DMS53 (cell line): ENCODE data around the gene CRK.
"Not testable (repeated sequence)": the region's sequence is repeated elsewhere in the genome, so short reads cannot be mapped to it uniquely, and the experiment has no call there.

Experiments
- DNase-seq: peaks from one replicate; lab custom pipeline; 2025; lab: John Stamatoyannopoulos, UW

Gene CRK

DNA sequence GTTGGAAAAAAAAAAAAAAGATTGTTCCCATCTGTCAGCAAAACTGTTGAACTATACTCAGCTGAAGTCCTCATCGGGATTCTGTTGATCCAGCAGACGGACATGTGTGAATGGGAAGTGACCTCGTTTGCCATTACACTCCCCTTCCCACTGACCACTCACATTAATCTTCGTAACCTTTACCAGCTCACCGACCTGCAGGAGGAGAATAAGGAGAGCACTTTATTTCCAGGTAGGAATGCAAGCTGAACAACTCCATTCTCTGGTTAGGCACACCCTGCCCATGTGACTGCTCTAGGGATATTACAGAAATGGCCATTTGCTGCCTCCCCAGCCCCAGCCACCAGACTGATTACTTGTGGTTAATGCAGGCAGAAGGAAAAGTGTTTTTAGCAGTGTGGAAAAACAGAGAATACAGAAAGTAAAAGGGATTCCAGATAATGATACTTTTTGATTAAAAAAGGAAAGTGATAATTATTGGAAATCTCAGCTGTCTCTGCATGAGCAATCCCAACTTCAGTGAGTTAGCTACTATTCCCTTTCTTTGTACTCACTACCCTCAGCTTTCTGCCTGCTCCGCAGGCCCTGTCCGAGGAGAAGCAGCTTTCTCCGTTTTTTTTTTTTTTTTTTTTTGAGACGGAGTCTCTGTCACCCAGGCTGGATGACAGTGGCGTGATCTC lies 32.4 kb downstream of the CRK start:
- no peak for DNase-seq

GRCh38 chr17:1422885-1423284 lies 33.1 kb downstream of the CRK start:
- DNase-seq, result no peak

- no peak for DNase-seq
Observed at GRCh38 chr17:1421470-1421869, 34.6 kb downstream of the CRK start.

- no peak for DNase-seq
Observed at GRCh38 chr17:1420981-1421380, 35.1 kb downstream of the CRK start.

DNA sequence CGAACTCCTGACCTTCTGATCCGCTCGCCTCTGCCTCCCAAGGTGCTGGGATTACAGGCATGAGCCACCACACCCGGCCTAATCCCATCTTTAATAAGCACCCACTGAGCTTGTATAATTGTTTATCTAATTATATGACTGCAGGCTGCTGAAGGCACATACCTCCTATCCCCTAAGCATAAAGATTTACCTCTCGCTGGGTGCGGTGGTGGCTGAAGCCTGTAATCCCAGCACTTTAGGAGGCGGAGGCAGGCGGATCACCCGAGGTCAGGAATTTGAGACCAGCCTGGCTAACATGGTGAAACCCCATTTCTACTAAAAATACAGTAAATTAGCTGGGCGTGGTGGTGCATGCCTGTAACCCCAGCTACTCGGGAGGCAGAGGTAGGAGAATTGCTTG lies 35.9 kb downstream of the CRK start:
- no peak for DNase-seq

DNA sequence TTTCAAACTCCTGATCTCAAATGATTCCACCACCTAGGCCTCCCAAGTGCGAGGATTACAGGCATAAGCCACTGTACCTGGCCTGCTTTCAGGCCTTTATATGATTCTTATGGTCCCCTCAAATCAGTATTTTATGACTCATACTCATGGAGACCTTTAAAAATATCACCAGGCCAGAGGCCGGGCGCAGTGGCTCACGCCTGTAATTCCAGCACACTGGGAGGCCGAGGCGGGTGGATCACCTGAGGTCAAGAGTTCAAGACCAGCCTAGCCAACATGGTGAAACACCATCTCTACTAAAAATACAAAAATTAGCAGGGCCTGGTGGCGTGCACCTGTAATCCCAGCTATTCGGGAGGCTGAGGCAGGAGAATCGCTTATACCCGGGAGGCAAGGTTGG lies 37.6 kb downstream of the CRK start:
- not testable (repeated sequence) for DNase-seq

GRCh38 chr17:1416414-1416813 lies 39.6 kb downstream of the CRK start:
- no peak for DNase-seq

GRCh38 chr17:1414634-1415033 lies 41.4 kb downstream of the CRK start:
- DNase-seq, result no peak

- DNase-seq, result no peak
Observed at GRCh38 chr17:1414001-1414574, 41.9 kb downstream of the CRK start.

GRCh38 chr17:1413281-1413791 lies 42.7 kb downstream of the CRK start:
- DNase-seq, result peak; percentile 73

DNA sequence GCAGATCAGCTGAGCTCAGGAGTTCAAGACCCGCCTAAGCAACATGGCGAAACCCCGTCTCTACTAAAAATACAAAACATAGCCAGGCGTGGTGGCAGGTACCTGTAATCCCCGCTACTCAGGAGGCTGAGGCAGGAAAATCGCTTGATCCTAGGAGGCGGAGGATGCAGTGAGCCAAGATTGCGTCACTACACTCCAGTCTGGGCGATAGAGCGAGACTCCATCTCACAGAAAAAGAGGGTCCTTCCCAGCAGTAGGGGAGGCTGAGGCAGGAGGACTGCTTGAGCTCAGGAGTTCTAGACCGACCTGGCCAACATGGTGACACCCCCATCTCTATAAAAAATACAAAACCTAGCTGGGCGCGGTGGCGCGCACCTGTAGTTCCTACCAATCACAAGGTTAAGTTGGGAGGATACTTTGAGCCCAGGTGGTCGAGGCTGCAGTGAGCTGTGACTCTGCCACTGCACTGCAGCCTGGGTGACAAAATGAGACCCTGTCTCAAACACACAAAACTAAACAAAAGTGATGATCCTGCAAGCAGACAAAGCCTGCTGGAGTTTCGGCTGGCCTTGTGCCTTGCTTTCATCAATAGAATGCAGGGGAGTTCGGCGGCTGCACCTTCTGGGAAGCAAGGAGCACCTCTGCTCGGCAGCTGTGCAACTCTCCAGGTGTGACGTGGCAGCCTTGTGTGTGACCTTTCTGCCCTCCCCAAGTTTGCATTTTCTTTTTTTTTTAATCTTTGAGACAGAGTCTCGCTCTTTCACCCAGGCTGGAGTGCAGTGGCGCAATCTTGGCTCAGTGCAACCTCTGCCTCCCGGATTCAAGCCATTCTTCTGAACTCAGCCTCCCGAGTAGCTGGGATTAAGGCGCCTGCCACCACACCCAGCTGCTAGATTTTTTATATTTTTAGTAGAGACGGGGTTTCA lies 43.6 kb downstream of the CRK start:
- DNase-seq, result no peak

GRCh38 chr17:1402262-1402586 lies 53.8 kb downstream of the CRK start:
- DNase-seq, result no peak

- peak; percentile 97 for DNase-seq
Observed at GRCh38 chr17:1399679-1400512, 56.1 kb downstream of the CRK start, which contains the start of gene YWHAE. Gene YWHAE (minus strand): TSS chr17:1400222. CDS start chr17:1400110, 112 bp downstream.

GRCh38 chr17:1398931-1399678 lies 56.9 kb downstream of the CRK start:
- peak; percentile 52 for DNase-seq

DNA sequence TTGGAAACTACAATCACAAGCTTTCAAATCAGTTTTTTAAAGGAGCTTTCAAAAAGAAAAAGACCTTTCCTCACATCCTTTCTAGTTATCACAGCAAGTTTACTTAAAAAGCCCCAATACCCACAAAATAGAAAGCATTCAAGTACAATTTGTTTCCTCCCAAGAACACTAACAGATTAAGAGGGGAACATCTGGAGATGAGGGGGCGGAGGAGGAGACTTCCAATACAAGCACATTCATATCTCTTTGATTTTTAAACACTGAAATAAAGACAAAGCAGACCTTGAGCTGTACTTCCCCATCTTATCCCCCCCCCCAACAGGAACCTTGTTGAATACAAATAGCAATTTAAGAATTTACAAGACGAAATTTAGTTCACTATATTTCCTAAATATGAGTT lies 58.0 kb downstream of the CRK start:
- DNase-seq, result no peak

- DNase-seq, result not testable (repeated sequence)
Observed at GRCh38 chr17:1395876-1396665, 60.0 kb downstream of the CRK start.

DNA sequence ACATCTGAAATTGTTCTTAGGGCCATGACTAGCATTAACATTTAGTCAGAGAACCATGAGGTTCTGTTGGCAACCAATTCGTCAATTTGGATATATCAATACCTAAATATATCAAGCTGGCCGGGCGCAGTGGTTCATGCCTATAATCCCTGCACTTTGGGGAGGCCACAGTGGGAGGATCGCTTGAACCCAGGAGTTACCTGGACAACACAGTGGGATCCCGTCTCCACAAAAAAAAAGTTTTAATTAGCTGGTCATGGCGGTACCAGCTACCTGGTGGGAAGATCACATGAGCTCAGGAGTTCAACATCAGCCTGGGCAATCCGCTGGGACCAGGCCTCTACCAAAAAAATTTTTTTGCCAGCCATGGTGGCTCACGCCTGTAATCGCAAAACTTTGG lies 64.5 kb downstream of the CRK start:
- DNase-seq, result no peak

GRCh38 chr17:1390432-1391367 lies 65.3 kb downstream of the CRK start:
- DNase-seq, result no peak
